Measurements from ENCODE around the gene NDST4.

NDST4 gene

DNA sequence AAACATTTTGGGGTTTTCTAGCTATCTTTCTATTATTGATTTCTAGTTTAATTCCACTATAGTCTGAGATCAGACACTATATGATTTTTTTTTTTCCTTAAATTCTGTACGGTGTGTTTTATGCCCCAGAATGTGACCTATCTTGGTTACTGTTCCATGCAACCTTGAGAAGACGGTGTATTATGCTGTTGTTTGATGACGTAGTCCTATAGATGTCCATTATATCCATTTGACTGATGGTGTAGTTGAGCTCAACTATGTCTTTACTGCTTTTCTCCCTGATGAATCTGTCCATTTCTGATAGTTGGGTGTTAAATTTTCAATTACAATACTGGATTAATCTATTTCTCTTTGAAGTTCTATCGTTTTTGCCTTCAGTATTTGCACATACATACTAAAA, 212.5 kb downstream of the NDST4 start:
- no peak for DNase-seq

DNA sequence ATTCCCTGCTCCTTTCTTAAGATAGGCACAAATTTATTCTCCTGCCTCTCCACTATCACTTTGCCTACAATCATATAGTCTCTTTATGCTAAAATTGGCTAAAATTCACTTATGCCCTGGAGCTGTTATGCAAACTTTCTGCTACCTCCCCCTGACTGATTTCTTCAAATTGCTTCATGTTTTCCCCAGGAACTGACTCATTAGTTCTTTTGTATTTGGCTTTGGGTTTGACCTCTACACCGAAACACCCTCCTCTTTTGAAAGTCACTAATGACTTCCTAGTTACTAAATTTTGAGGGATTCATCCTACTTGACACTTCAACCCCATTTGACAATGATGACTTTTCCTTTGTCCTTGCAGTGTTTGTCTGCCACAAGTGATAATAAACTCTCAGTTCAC, 222.6 kb downstream of the NDST4 start:
- DNase-seq = no peak

GRCh38 chr4:114886761-114887160, 226.7 kb downstream of the NDST4 start:
- no peak for DNase-seq

GRCh38 chr4:114883641-114884040, 229.8 kb downstream of the NDST4 start:
- no peak for DNase-seq

- no peak for DNase-seq
Observed at GRCh38 chr4:114879916-114880669, 233.3 kb downstream of the NDST4 start.

DNA sequence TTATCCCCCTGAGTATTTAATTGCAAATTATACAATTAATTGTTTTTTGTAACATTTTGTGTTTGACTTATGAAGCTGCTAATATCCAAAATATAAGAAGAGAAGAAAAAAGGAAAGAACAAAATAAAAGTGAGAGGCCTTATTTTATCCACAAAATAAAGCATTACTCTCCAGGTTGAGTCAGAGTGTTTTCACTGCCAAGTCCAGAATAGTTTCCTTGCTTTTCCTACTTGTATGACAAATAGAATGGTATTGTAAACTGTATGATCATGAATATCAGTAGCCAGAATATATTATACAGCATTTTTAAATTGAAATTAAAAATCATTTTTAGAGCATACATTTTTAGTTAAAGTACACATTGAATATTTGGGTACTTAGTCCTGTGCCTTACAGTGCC, 237.8 kb downstream of the NDST4 start:
- DNase-seq = no peak

DNA sequence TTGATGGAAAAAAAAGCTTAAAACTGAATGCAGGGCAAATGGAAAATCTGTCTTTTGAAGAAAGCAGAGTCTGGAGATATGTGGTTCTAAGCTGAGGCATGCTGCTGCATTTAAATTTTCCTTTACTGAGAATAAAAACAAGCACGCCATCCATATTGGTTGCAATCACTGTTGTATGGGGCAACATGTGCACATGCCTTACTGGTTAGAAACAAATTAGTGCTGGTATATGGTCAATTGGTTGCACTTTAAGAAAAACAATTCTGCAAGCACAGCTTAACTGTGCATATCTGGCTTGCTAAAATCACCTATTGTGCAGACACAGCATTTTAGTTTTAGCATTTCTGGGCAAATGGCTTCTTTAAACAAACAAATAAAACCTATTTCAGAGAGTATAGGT, 239.1 kb downstream of the NDST4 start:
- no peak for DNase-seq

DNA sequence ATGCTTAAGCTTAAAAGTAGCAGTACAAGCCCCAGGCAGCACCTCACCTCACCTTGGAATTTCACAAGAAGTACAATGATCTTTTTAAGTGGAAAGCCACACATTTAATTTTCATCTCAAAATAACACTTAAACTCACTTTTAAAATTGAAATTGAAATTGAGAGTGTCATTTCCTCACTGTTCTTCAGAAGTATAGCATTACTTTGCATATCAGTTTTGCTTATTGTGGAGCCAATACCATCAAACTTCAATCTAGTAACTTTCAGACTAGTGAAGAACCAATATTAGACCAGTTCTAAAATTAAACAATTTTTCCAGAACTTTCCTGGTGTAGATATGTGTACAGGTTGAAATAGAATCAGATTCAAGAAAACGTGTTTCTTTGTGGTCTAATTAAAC, 242.4 kb downstream of the NDST4 start:
- no peak for DNase-seq

GRCh38 chr4:114866901-114867670, 246.3 kb downstream of the NDST4 start:
- no peak for DNase-seq

GRCh38 chr4:114864060-114864459, 249.4 kb downstream of the NDST4 start:
- no peak for DNase-seq

DNA sequence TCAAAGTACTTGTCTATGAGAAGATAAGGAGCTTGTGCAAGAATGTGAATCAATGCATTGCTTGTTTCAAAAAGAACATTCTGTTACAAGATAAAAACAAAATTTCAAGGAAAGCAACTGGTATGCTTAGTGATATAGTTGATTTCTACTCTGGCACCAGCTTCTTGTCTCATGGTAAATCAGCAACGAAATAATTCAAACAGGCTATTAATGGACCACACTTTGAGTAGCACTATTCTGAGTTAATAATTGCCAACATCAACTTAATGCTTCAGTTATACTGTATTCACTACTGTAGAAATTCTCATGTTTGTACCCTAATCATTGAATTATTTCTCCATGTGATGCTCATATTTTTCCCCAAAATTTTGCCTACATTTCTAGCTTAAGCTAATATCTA, 252.6 kb downstream of the NDST4 start:
- no peak for DNase-seq

DNA sequence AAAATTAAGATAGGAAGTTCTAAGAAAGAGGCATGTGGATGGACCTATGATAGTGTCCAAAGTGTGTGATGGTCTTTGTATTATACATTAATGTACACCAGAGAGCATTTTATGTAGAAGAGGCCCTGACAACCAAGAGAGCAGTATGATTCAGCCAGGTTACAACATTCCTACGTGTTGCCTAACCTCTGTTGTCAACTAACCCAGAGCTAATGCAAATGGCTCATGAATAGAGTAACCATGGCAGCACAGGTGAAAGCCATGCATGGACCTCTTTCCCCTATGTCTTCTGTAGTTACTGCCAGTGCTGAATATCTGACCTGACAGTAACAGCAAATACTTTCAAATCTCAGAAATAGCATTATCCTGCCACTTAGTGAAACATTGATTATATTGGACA, 255.6 kb downstream of the NDST4 start:
- no peak for DNase-seq

DNA sequence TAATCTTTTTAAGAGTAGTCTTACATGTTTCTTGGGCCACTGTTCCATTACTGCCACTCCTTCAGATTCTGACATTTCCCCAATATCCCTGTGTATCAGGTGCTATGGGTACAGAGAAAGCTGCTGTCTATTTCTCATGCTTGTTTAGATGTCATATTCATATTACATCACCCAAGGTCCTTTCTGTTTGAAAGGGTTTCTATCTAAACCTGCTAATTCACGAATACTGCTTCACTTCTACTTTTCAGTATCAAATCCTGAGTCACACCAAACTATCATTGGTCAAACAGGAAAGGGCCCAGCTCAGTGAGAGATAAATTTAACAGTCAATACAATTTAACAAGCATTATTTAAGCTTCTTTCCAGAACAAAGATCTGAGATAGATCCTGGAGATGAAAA, 273.4 kb downstream of the NDST4 start:
- no peak for DNase-seq

GRCh38 chr4:114830628-114831027, 282.8 kb downstream of the NDST4 start:
- no peak for DNase-seq

GRCh38 chr4:114827651-114828050, 285.8 kb downstream of the NDST4 start:
- DNase-seq = no peak

DNA sequence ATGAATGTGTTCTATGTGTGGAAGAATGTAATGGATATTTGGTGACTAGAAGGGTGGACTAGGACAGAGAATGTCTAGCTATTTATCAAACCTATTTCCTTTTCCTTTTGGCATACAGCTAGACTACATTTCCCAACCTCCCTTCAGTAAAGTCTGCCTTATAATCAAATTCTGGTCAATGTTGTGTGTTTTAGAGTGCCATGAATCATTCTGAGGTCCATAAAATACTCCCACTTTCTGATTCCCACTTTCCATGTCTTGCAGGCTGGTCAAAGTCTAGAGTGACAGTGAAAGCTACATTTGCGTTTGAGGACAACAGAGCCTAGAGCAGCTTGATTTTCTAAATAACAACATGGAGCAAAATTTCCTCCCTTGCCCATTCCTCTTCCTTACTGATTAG, 297.7 kb downstream of the NDST4 start:
- DNase-seq = no peak

- no peak for DNase-seq
Observed at GRCh38 chr4:114813961-114814360, 299.5 kb downstream of the NDST4 start.

DNA sequence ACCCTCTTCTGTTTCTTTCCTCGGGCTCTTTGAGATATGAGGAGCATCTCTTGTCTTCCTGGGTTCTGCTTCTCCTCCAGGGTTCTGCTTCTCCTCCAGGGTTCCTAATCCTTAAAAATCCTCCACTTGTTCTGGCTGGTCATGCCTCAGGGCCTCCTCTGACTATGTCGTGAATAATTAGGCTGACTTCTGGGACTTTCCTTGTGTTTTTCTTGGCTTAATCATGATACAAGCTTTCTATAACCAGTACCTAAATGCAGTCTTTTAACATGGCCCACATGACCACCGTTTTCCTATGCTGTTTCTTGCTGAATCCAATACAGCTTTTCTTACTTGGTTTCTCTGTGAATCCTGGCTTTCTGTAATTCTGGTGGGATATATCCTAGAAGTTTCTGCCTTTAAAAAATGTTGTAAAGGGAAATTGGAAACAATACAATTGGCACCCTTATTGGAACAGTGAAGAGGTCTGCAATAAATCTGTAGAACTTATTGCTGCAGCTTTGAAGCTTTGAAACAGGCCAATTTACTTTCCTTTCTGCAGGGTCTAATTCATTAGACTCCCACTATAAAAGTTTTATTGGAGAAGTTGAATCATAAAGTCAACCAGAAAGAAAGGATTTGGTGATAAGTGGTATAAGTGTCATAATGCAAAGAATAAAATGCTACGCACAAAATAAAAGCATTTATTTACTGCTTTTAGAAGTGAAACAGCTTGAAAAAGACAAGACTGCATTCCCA, 301.7 kb downstream of the NDST4 start:
- DNase-seq = no peak

GRCh38 chr4:114807759-114808404, 305.5 kb downstream of the NDST4 start:
- no peak for DNase-seq

DNA sequence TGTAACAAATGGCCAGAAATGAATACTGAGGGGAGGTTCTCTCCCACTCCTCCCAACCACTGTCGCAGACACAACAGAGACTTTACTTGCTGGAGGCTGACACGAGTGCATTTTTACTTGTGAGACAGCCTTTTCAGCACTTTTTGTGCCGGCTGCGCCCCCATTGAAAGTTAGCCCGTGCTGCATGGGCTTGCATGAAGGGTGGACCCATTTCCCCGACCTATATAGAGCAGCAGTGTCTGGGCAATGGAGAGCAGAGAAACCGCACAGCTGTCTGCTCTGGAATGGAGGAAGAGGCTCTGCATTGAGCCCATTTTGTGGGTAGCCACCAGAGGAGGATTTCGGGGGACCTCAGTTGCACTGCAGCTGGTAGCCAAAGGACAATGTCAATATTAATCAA, 306.1 kb downstream of the NDST4 start:
- DNase-seq = no peak

GRCh38 chr4:114791976-114792375, 321.4 kb downstream of the NDST4 start:
- no peak for DNase-seq

GRCh38 chr4:114785570-114785969, 327.9 kb downstream of the NDST4 start:
- no peak for DNase-seq

- no peak for DNase-seq
Observed at GRCh38 chr4:114783215-114783595, 330.2 kb downstream of the NDST4 start.

All from stimulated activated naive CD4-positive, alpha-beta T cell treated with Interleukin-2 at 50 U/mL for 16 hours (primary cell).